ENCODE measurements around the gene ADARB2.
A peak's percentile ranks its signal among the peaks of the same experiment; 100 is the strongest.

The ADARB2 gene

GRCh38 chr10:1395481-1396296 is 341.6 kb downstream of the ADARB2 start:
- DNase-seq (ENCODE audit: low spot score) = peak; percentile 41

- peak; percentile 34 for DNase-seq (ENCODE audit: low spot score)
These were observed 342.3 kb downstream of the ADARB2 start for GRCh38 chr10:1395025-1395480.

- peak; percentile 20 for DNase-seq (ENCODE audit: low spot score)
These were observed 343.0 kb downstream of the ADARB2 start for GRCh38 chr10:1394155-1394912.

GRCh38 chr10:1393481-1393880 is 343.8 kb downstream of the ADARB2 start:
- DNase-seq (ENCODE audit: low spot score) = peak; percentile 18

GRCh38 chr10:1392127-1392526 is 345.2 kb downstream of the ADARB2 start:
- DNase-seq (ENCODE audit: low spot score) = peak; percentile 21

GRCh38 chr10:1390200-1390599 is 347.1 kb downstream of the ADARB2 start:
- no peak for DNase-seq (ENCODE audit: low spot score)

GRCh38 chr10:1384026-1384425 is 353.3 kb downstream of the ADARB2 start:
- DNase-seq (ENCODE audit: low spot score) = peak; percentile 17

- peak; percentile 19 for DNase-seq (ENCODE audit: low spot score)
These were observed 354.6 kb downstream of the ADARB2 start for GRCh38 chr10:1382711-1383110.

GRCh38 chr10:1381339-1381738 is 356.0 kb downstream of the ADARB2 start:
- DNase-seq (ENCODE audit: low spot score) = no peak

GRCh38 chr10:1380088-1380671 is 357.1 kb downstream of the ADARB2 start:
- DNase-seq (ENCODE audit: low spot score) = peak; percentile 45

- DNase-seq (ENCODE audit: low spot score) = peak; percentile 54
These were observed 357.7 kb downstream of the ADARB2 start for GRCh38 chr10:1379601-1380000.

- DNase-seq (ENCODE audit: low spot score) = no peak
These were observed 358.9 kb downstream of the ADARB2 start for GRCh38 chr10:1378473-1378872.

- peak; percentile 41 for DNase-seq (ENCODE audit: low spot score)
These were observed 359.5 kb downstream of the ADARB2 start for GRCh38 chr10:1377740-1378397.

- DNase-seq (ENCODE audit: low spot score) = no peak
These were observed 360.1 kb downstream of the ADARB2 start for GRCh38 chr10:1377231-1377630.

GRCh38 chr10:1376384-1376945 is 360.9 kb downstream of the ADARB2 start:
- DNase-seq (ENCODE audit: low spot score) = no peak

GRCh38 chr10:1375346-1376170 is 361.8 kb downstream of the ADARB2 start:
- no peak for DNase-seq (ENCODE audit: low spot score)

GRCh38 chr10:1374511-1375345 is 362.6 kb downstream of the ADARB2 start:
- no peak for DNase-seq (ENCODE audit: low spot score)

- no peak for DNase-seq (ENCODE audit: low spot score)
These were observed 364.0 kb downstream of the ADARB2 start for GRCh38 chr10:1373287-1373686.

GRCh38 chr10:1372212-1372611 is 365.1 kb downstream of the ADARB2 start:
- DNase-seq (ENCODE audit: low spot score) = no peak

GRCh38 chr10:1370298-1370697 is 367.0 kb downstream of the ADARB2 start:
- DNase-seq (ENCODE audit: low spot score) = no peak

All from ecto neural progenitor cell (in vitro differentiated cells).